ENCODE measurements around the gene USP4. TPM values are rescaled to one million over a fixed set of nuclear protein-coding genes. Genes with fewer than 3 reads are reported as not detected.
"Not testable (repeated sequence)": the region's sequence is repeated elsewhere in the genome, so short reads cannot be mapped to it uniquely, and the experiment has no call there.

The USP4 gene
- total RNA-seq, 4 donors from 2014 or later: 7.2 to 10.2 (median 9.1) TPM

- Histone ChIP-seq H3K4me1 (peaks cover 5 to 8% of the 10 kb centered on the region in 2 donors), H3K27me3 (no peaks in the 10 kb centered on the region), H3K27ac (no peak overlapping the region), H3K9me3 (no peaks in the 10 kb centered on the region), H3K4me3 (no peak overlapping the region), H3K36me3 (no peaks in the 10 kb centered on the region)
- no peak for ATAC-seq
- in situ Hi-C loops (cut with MboI; ENCODE audit: low sequenced_read_pairs in 4 of 4): no loop called here
- TF ChIP-seq CTCF (IDR thresholded peaks at IDR 0.05 in 4 of 5, conservative IDR thresholded peaks at IDR 0.05 in 1 of 5): no peak
- no peak for TF ChIP-seq POLR2A (IDR thresholded peaks at IDR 0.05)
- DNase-seq: no peak
- intact Hi-C loops (cut with DNase I; ENCODE audit: low total_unique reads): no loop called here
These were observed 103.6 kb downstream of the USP4 start for GRCh38 chr3:49236226-49236625.

- H3K9me3 ChIP-seq: peaks cover 0 to 18% (median 7%) of the 10 kb centered on the region in 3 donors
- not testable (repeated sequence) for H3K27ac ChIP-seq
These were observed 111.0 kb downstream of the USP4 start for GRCh38 chr3:49228817-49229216.

More at GRCh38 chr3:49228817-49229216, 111.0 kb downstream of the USP4 start:
- ATAC-seq; DNase-seq; H3K27me3 ChIP-seq; in situ Hi-C loops (cut with MboI; ENCODE audit: low sequenced_read_pairs in 4 of 4); H3K36me3 ChIP-seq; H3K4me1 ChIP-seq; H3K4me3 ChIP-seq; intact Hi-C loops (cut with DNase I; ENCODE audit: low total_unique reads): not testable (repeated sequence)

Small RNAs within 50 kb of the gene (microRNA-seq; reads per million reads assigned to microRNA genes)
- gene MIR4271 (ENCODE audit: borderline replicate concordance in 2 of 2): 0 reads per million in 2 donors

Other genes starting within 250 kb of the USP4 start
- gene QRICH1, start 246.0 kb downstream of the USP4 start, total RNA-seq: 10 to 100 TPM; 35.8 to 65.6 (median 47.1) TPM
- gene QARS1, start 235.3 kb downstream of the USP4 start, total RNA-seq: 100 to 1,000 TPM; 157 to 259 (median 173) TPM
- gene USP19, start 219.2 kb downstream of the USP4 start, total RNA-seq: 100 to 1,000 TPM; 100 to 188 (median 128) TPM
- gene LAMB2, start 207.0 kb downstream of the USP4 start, total RNA-seq: 100 to 1,000 TPM; 154 to 355 (median 243) TPM
- gene CCDC71, start 173.7 kb downstream of the USP4 start, total RNA-seq: 10 to 100 TPM; 20.0 to 31.0 (median 22.0) TPM
- 10 to 100 TPM; 15.8 to 35.8 (median 26.0) TPM for gene KLHDC8B, start 168.5 kb downstream of the USP4 start, total RNA-seq
- 1 to 10 TPM in 2 of 4 donors, under 1 TPM in 2; 0.78 to 1.9 (median 1.3) TPM for gene C3orf62, start 62.8 kb downstream of the USP4 start, total RNA-seq
- gene GPX1, start 18.3 kb upstream of the USP4 start, total RNA-seq: 100 to 1,000 TPM in 3 of 4 donors, 10 to 100 TPM in 1; 75.2 to 157 (median 123) TPM
- gene RHOA, start 71.9 kb upstream of the USP4 start, total RNA-seq: 100 to 1,000 TPM; 244 to 411 (median 282) TPM
- 10 to 100 TPM; 12.0 to 25.8 (median 15.1) TPM for gene TCTA, start 72.4 kb upstream of the USP4 start, total RNA-seq
- 1 to 10 TPM in 2 of 4 donors, under 1 TPM in 1, not detected in 1; 0.52 to 1.3 (median 1.1) TPM for gene AMT, start 82.4 kb upstream of the USP4 start, total RNA-seq
- 1 to 10 TPM; 1.9 to 7.0 (median 3.8) TPM for gene NICN1, start 89.3 kb upstream of the USP4 start, total RNA-seq
- 100 to 1,000 TPM in 3 of 4 donors, 10 to 100 TPM in 1; 95.0 to 177 (median 109) TPM for gene DAG1, start 130.2 kb upstream of the USP4 start, total RNA-seq
- under 1 TPM; 0.10 to 0.24 (median 0.21) TPM for gene BSN, start 214.4 kb upstream of the USP4 start, total RNA-seq

All from gastrocnemius medialis (tissue), 4 donors.